HCT116 (cell line): ENCODE measurements around the gene TMEM154. TPM values are rescaled to one million over a fixed set of nuclear protein-coding genes. Genes with fewer than 3 reads are reported as not detected.

Experiments used
- ATAC-seq: fragments of 200-7000 bp; cut with Tn5 transposase; 2 replicates; pipeline ENCODE4 v1.9.1; 2020; ENCODE audit warnings: mild to moderate bottlenecking, moderate library complexity
- BruUV-seq: library from RNA; stranded (reverse); fragments of 400-500 nt; replicated peaks from 2 replicates; lab custom pipeline; 2021; lab: Mats Ljungman, UMichigan
- CTCF ChIA-PET: fragments of 300-600 bp; sonication (Branson Sonifier 250); formaldehyde crosslinking; loops from one replicate; lab custom pipeline; 2021; ENCODE audit warnings: antibody characterized with exemption; lab: Charles Lee
- POLR2A ChIA-PET: fragments of 300-600, 350-600 bp; sonication (Branson Sonifier 250); formaldehyde crosslinking; loops from one replicate; lab custom pipeline; 2021; ENCODE audit warnings: antibody characterized with exemption; lab: Charles Lee
- RAD21 ChIA-PET, 2 experiments: fragments of 300-600 bp; sonication (Branson Sonifier 250); formaldehyde crosslinking; loops; one replicate each; lab custom pipeline; 2023; ENCODE audit warnings: low total read pairs in 2 of 2; ENCODE audit not compliant: uncharacterized antibody in 2 of 2, unreplicated experiment in 2 of 2, low non-redundant PET in 1 of 2; lab: Charles Lee
- DNase-seq: peaks from one replicate; pipeline ENCODE4 v3.0.0-alpha.2; 2010; ENCODE audit warnings: low read depth, low spot score
- H2AFZ ChIP-seq: fragments of 200-600 bp; shearing (Covaris generic), sonication (generic); 2 replicates; pipeline ENCODE4 v1.6.1; 2017; ENCODE audit warnings: low read depth, mixed run types, mixed read lengths, antibody characterized with exemption, low read length; ENCODE audit not compliant: poor library complexity, severe bottlenecking
- H3K27ac ChIP-seq: 2 replicates; pipeline ENCODE4 v1.5.1; 2012; ENCODE audit warnings: low read depth, low read length
- H3K27me3 ChIP-seq: fragments of 200-600 bp; sonication (generic); 2 replicates; pipeline ENCODE4 v1.6.1; 2016; ENCODE audit warnings: mixed run types, low read length, mixed read lengths; ENCODE audit not compliant: insufficient read depth
- H3K36me3 ChIP-seq, 2 experiments: fragments of 200-500 bp in 1 of 2; fragments of 200-600 bp in 1 of 2; sonication (Bioruptor generic) in 1 of 2; sonication (generic) in 1 of 2; 2 replicates each; pipeline versions ENCODE4 v1.5.1 to v1.6.1; 2014 to 2016; ENCODE audit warnings: low read length in 2 of 2, inconsistent platforms in 1 of 2, mixed read lengths in 1 of 2, mixed run types in 1 of 2; ENCODE audit not compliant: insufficient read depth in 2 of 2, control insufficient read depth in 1 of 2
- H3K4me1 ChIP-seq, 2 experiments: fragments of 200-600 bp in 1 of 2; sonication (generic) in 1 of 2; 2 replicates each; pipeline versions ENCODE4 v1.5.1 to v1.6.1; 2012 to 2017; ENCODE audit warnings: low read length in 2 of 2, inconsistent platforms in 1 of 2, mild to moderate bottlenecking in 1 of 2, mixed read lengths in 1 of 2, mixed run types in 1 of 2, moderate library complexity in 1 of 2; ENCODE audit not compliant: insufficient read depth in 2 of 2, control insufficient read depth in 1 of 2
- H3K4me2 ChIP-seq: fragments of 200-600 bp; sonication (generic); 2 replicates; pipeline ENCODE4 v1.6.1; 2017; ENCODE audit warnings: mixed run types, low read length, mixed read lengths
- H3K4me3 ChIP-seq, 2 experiments: fragments of 200-600 bp in 1 of 2; sonication (generic) in 1 of 2; replicated peaks in 1 of 2; 2 replicates each; pipeline ENCODE4 v1.5.1; 2011 to 2016; ENCODE audit warnings: low read length in 2 of 2, control low read depth in 1 of 2, low read depth in 1 of 2, mild to moderate bottlenecking in 1 of 2, mixed read lengths in 1 of 2, mixed run types in 1 of 2
- H3K79me2 ChIP-seq: fragments of 200-600 bp; sonication (generic); 2 replicates; pipeline ENCODE4 v1.6.1; 2017; ENCODE audit warnings: mild to moderate bottlenecking, mixed run types, low read length, moderate library complexity, mixed read lengths; ENCODE audit not compliant: insufficient read depth
- H3K9ac ChIP-seq: fragments of 200-600 bp; sonication (generic); 2 replicates; pipeline ENCODE4 v1.6.1; 2016; ENCODE audit warnings: low read length, mixed read lengths
- H3K9me2 ChIP-seq: fragments of 200-600 bp; sonication (generic), shearing (Covaris generic); 2 replicates; pipeline ENCODE4 v1.6.1; 2017; ENCODE audit warnings: mixed run types, mild to moderate bottlenecking, moderate library complexity; ENCODE audit not compliant: insufficient read depth
- H3K9me3 ChIP-seq, 2 experiments: fragments of 200-500 bp in 1 of 2; fragments of 200-600 bp in 1 of 2; sonication (Bioruptor generic) in 1 of 2; sonication (generic) in 1 of 2; 2 replicates each; pipeline ENCODE4 v1.6.1; 2014 to 2017; ENCODE audit warnings: low read length in 2 of 2, mixed read lengths in 2 of 2, inconsistent platforms in 1 of 2, low read depth in 1 of 2, mild to moderate bottlenecking in 1 of 2, mixed run types in 1 of 2, moderate library complexity in 1 of 2; ENCODE audit not compliant: control insufficient read depth in 1 of 2, insufficient read depth in 1 of 2
- H4K20me1 ChIP-seq: fragments of 200-600 bp; sonication (generic), shearing (Covaris generic); 2 replicates; pipeline ENCODE4 v1.6.1; 2017; ENCODE audit warnings: mixed run types, mild to moderate bottlenecking, moderate library complexity; ENCODE audit not compliant: insufficient read depth
- ATF3 ChIP-seq: IDR thresholded peaks from 2 replicates; pipeline ENCODE4 v1.6.1; 2012
- CEBPB ChIP-seq: IDR thresholded peaks from 2 replicates; pipeline ENCODE4 v1.6.1; 2012; ENCODE audit warnings: low read depth
- CTCF ChIP-seq, 3 experiments: fragments of 200-600 bp in 1 of 3; sonication (generic) in 1 of 3; IDR thresholded peaks in 2 of 3; conservative IDR thresholded peaks in 1 of 3; 2 replicates each; pipeline ENCODE4 v1.5.1; 2012 to 2017; ENCODE audit warnings: low read depth in 2 of 3, low read length in 2 of 3, antibody characterized with exemption in 1 of 3, borderline replicate concordance in 1 of 3, control low read depth in 1 of 3, mild to moderate bottlenecking in 1 of 3, mixed read lengths in 1 of 3, mixed run types in 1 of 3, moderate library complexity in 1 of 3; ENCODE audit not compliant: insufficient read depth in 1 of 3
- EGR1 ChIP-seq: IDR thresholded peaks from 2 replicates; pipeline ENCODE4 v1.6.1; 2012; ENCODE audit warnings: low read depth
- ELF1 ChIP-seq: IDR thresholded peaks from 2 replicates; pipeline ENCODE4 v1.6.1; 2012; ENCODE audit warnings: low read depth, borderline replicate concordance
- EZH2phosphoT487 ChIP-seq: fragments of 200-600 bp; IDR thresholded peaks from 2 replicates; pipeline ENCODE4 v1.6.1; 2018; ENCODE audit warnings: antibody characterized with exemption, borderline replicate concordance
- FOSL1 ChIP-seq: IDR thresholded peaks from 2 replicates; pipeline ENCODE4 v1.6.1; 2012; ENCODE audit warnings: low read depth
- JUND ChIP-seq: IDR thresholded peaks from 2 replicates; pipeline ENCODE4 v1.6.1; 2012
- POLR2AphosphoS5 ChIP-seq: IDR thresholded peaks from 2 replicates; pipeline ENCODE4 v1.6.1; 2011; ENCODE audit warnings: mild to moderate bottlenecking, low read depth, low read length, moderate library complexity
- SIN3A ChIP-seq: IDR thresholded peaks from 2 replicates; pipeline ENCODE4 v1.6.1; 2012; ENCODE audit warnings: low read depth
- SP1 ChIP-seq: IDR thresholded peaks from 2 replicates; pipeline ENCODE4 v1.6.1; 2012; ENCODE audit warnings: low read depth
- SRF ChIP-seq: IDR thresholded peaks from 2 replicates; pipeline ENCODE4 v1.6.1; 2012; ENCODE audit warnings: low read depth
- TCF7L2 ChIP-seq: IDR thresholded peaks from 2 replicates; pipeline ENCODE4 v1.7.0; 2011; ENCODE audit warnings: borderline replicate concordance, inconsistent platforms; ENCODE audit not compliant: insufficient read depth, insufficient read length; ENCODE audit errors: extremely low read depth
- YY1 ChIP-seq: IDR thresholded peaks from 2 replicates; pipeline ENCODE4 v1.6.1; 2011; ENCODE audit warnings: low read length, low read depth, moderate library complexity, mild to moderate bottlenecking; ENCODE audit not compliant: insufficient replicate concordance; ENCODE audit errors: extremely low read depth
- ZFX ChIP-seq: fragments of 450-650 bp; IDR thresholded peaks from 2 replicates; pipeline ENCODE4 v1.6.1; 2017
- intact Hi-C: fragments of 100-400 bp; cut with micrococcal nuclease; formaldehyde crosslinking; loops from 2 replicates; pipeline ENCODE4 v1.10.0; 2022
- total RNA-seq: library from RNA; stranded (reverse); gene quantifications from one replicate; pipeline ENCODE4 v1.2.1, GENCODE V29; 2021; ENCODE audit not compliant: unreplicated experiment
- TF ChIP-seq, protein P1 (sequence below): IDR thresholded peaks from 2 replicates; pipeline ENCODE4 v1.6.1; 2011; ENCODE audit warnings: mild to moderate bottlenecking, low read length, moderate library complexity; ENCODE audit not compliant: insufficient replicate concordance; ENCODE audit errors: extremely low read depth

TMEM154 gene
- total RNA-seq, 1 experiment from 2014 or later = 2.4 TPM

GRCh38 chr4:152633118-152633517 lies 46.7 kb downstream of the TMEM154 start:
- DNase-seq = no peak
- H3K36me3 ChIP-seq = no peaks in the 10 kb centered on the region
- H4K20me1 ChIP-seq = no peaks in the 10 kb centered on the region
- H3K4me2 ChIP-seq = no peak overlapping the region
- no peaks in the 10 kb centered on the region for H3K27me3 ChIP-seq
- no TSS peak for BruUV-seq
- ATAC-seq = no peak
- H3K79me2 ChIP-seq = no peaks in the 10 kb centered on the region
- H3K4me3 ChIP-seq = no peak overlapping the region
- intact Hi-C loops = no loop called here
- H3K4me1 ChIP-seq = no peaks in the 10 kb centered on the region
- H3K9me2 ChIP-seq = no peaks in the 10 kb centered on the region
- CTCF ChIA-PET = no interaction called here
- POLR2A ChIA-PET = no interaction called here
- RAD21 ChIA-PET = no interaction called here
- no peaks in the 10 kb centered on the region for H3K9me3 ChIP-seq
- H3K27ac ChIP-seq = no peak overlapping the region
- H3K9ac ChIP-seq = no peak overlapping the region
- no peak overlapping the region for H2AFZ ChIP-seq
- TF ChIP-seq SP1 = no peak
- TF ChIP-seq, protein P1, sequence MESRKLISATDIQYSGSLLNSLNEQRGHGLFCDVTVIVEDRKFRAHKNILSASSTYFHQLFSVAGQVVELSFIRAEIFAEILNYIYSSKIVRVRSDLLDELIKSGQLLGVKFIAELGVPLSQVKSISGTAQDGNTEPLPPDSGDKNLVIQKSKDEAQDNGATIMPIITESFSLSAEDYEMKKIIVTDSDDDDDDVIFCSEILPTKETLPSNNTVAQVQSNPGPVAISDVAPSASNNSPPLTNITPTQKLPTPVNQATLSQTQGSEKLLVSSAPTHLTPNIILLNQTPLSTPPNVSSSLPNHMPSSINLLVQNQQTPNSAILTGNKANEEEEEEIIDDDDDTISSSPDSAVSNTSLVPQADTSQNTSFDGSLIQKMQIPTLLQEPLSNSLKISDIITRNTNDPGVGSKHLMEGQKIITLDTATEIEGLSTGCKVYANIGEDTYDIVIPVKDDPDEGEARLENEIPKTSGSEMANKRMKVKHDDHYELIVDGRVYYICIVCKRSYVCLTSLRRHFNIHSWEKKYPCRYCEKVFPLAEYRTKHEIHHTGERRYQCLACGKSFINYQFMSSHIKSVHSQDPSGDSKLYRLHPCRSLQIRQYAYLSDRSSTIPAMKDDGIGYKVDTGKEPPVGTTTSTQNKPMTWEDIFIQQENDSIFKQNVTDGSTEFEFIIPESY = no peak
- no peak for TF ChIP-seq EGR1
- no peak for TF ChIP-seq POLR2AphosphoS5
- no peak for TF ChIP-seq JUND
- TF ChIP-seq YY1 = no peak
- TF ChIP-seq ZFX = no peak
- TF ChIP-seq CEBPB = no peak
- TF ChIP-seq SRF = no peak
- no peak for TF ChIP-seq ATF3
- TF ChIP-seq ELF1 = no peak
- no peak for TF ChIP-seq EZH2phosphoT487
- no peak for TF ChIP-seq CTCF (IDR thresholded peaks at IDR 0.05 in 2 of 3, conservative IDR thresholded peaks at IDR 0.05 in 1 of 3; ENCODE audit: borderline replicate concordance in 1 of 3, insufficient read depth in 1 of 3, low read depth in 2 of 3, low read length in 2 of 3)
- no peak for TF ChIP-seq FOSL1
- no peak for TF ChIP-seq SIN3A
- TF ChIP-seq TCF7L2 = no peak
- TF ChIP-seq, all 23 proteins: peak for 0
